ENCODE data around the gene ARMC6.

Gene ARMC6

DNA sequence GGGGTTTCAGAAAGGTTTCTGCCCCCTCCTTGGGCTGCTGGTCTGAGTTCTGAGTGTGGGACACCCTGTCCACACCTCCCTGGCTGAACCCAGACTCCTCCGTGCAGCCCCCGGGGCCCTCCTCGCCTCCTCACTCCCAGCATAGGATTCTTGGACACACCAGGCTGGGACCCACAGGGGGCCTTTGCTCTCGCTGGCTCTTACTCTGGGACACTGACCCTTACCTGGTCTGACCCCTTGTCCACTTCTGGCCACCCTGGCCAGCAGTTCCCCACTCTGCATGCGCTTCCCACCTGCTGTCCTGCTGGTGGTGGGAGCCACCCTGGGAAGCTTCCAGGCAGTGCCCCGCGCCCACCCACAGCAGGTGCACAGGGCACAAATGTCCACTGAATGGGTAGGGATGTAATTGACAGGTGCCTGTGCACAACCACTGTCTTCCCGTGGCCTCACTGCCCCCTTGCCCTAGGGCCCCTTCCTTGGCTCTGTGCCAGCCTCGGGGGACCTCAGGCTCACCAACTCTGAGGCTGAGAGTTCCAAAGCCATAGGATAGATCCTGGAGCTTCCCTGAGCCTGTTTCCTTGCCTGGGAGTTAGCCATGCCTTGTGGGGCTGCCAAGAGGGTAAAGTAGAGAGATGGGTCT, 23.4 kb downstream of the ARMC6 start:
- DNase-seq (ENCODE audit: extremely low read depth, low read depth): no peak
- TF ChIP-seq, protein P1, sequence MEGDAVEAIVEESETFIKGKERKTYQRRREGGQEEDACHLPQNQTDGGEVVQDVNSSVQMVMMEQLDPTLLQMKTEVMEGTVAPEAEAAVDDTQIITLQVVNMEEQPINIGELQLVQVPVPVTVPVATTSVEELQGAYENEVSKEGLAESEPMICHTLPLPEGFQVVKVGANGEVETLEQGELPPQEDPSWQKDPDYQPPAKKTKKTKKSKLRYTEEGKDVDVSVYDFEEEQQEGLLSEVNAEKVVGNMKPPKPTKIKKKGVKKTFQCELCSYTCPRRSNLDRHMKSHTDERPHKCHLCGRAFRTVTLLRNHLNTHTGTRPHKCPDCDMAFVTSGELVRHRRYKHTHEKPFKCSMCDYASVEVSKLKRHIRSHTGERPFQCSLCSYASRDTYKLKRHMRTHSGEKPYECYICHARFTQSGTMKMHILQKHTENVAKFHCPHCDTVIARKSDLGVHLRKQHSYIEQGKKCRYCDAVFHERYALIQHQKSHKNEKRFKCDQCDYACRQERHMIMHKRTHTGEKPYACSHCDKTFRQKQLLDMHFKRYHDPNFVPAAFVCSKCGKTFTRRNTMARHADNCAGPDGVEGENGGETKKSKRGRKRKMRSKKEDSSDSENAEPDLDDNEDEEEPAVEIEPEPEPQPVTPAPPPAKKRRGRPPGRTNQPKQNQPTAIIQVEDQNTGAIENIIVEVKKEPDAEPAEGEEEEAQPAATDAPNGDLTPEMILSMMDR (IDR thresholded peaks at IDR 0.05; ENCODE audit: low read depth, low read length, missing control alignments): no peak
- H3K4me3 ChIP-seq (replicated peaks; ENCODE audit: low read depth, low read length): no peak overlapping the region

GRCh38 chr19:19057317-19057716, 23.9 kb downstream of the ARMC6 start:
- no peak for DNase-seq (ENCODE audit: extremely low read depth, low read depth)
- no peak overlapping the region for H3K4me3 ChIP-seq (replicated peaks; ENCODE audit: low read depth, low read length)
- TF ChIP-seq, protein P1 (IDR thresholded peaks at IDR 0.05; ENCODE audit: low read depth, low read length, missing control alignments): no peak

DNA sequence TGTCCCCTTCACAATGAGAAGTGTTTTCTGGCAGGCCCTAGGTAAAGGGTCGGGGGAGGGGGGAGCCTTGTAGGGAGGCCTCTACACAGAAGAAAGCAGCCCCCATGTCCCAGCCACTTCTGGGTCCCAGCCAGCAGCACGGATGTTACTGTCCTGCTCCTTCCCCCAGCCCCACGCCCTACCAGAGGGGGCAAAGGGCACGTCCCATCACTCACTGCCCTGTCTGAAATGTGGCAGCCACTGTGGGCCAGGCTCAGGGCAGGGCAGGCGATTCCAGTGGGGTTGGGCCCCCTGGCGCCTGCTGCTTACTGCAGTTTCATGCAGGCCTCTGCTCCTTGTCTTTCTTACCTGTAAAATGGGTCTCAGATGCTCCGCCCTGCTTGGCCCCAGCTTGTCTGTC, 24.3 kb downstream of the ARMC6 start:
- H3K4me3 ChIP-seq (replicated peaks; ENCODE audit: low read depth, low read length): no peak overlapping the region
- no peak for DNase-seq (ENCODE audit: extremely low read depth, low read depth)
- TF ChIP-seq, protein P1 (IDR thresholded peaks at IDR 0.05; ENCODE audit: low read depth, low read length, missing control alignments): no peak

DNA sequence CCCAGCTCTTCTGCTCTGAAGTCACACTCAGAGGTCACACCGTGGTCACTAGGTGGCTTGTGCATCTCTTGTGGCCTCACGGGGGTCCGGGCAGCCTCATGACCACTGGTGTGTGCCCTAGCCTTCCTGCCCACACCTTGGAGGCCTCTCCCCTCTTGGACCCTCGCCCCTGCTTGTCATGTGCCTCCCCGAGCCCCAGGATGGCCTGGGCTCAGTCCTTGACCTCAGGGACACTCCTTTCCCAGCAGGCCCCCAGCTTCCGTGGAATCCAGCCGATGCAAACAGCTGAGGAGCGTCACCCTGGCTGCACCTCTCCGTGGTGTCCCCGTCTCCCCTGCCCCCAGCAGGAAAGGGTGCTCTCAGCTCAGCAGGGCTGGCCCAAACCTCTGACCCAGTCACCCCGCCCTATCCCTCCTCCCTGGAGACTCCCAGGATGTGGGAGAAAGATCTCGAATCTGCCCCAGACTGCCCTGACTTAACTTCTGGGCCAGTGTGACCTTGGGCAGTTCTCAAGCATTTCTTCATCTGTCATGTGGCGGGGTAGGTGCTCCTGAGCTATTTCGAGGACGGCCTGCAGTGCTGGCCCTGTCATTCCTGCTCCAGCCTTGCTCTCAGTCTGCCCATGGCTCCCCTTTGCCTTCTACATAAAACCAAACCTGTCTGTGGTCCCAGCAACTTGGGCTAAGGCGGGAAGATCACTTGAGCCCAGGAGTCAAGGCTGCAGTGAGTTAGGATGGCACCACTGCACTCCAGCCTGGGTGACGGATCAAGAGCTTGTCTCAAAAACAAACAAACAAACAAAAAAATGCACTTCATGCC, 25.8 kb downstream of the ARMC6 start:
- H3K4me3 ChIP-seq (replicated peaks; ENCODE audit: low read depth, low read length): no peak overlapping the region
- TF ChIP-seq, protein P1 (IDR thresholded peaks at IDR 0.05; ENCODE audit: low read depth, low read length, missing control alignments): no peak
- no peak for DNase-seq (ENCODE audit: extremely low read depth, low read depth)

DNA sequence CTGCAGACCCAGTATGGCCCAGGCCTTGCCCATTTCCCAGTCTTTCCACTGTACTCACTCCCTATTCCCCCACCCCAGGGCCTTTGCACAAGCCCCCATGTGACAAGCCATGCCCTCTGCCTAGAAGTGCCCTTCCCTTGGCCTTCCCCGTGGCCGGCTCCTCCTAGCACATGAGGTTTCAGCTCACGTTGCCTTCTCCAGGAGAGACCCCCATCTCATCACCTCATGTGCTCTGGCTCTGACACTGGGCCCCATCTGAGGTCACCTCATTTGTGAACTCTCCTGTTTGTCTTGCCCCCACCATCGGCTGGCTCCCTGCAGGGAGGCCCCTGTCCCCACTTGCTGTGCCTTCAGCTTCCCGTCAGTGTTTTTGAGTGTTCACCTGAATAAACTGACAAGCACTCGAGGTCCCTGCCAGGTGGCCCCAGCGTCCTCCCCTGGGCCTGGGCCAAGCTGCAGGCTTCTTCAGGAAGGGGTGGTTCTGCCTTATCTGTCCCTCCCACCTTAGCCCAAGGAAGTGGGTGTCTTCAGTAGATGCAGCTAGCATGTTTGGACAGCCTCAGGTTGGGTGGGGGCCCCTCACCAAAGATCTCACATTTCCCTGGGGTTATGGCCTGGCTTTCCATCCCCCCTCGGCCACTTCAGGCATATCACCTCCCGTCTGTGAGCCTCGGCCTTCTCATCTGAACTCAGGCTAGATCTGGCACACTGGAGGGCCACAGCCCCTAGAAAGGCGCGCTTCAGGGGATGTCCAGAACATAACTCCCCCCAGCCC, 26.6 kb downstream of the ARMC6 start:
- no peak overlapping the region for H3K4me3 ChIP-seq (replicated peaks; ENCODE audit: low read depth, low read length)
- TF ChIP-seq, protein P1 (IDR thresholded peaks at IDR 0.05; ENCODE audit: low read depth, low read length, missing control alignments): no peak
- DNase-seq (ENCODE audit: extremely low read depth, low read depth): no peak

- H3K4me3 ChIP-seq (replicated peaks; ENCODE audit: low read depth, low read length): no peak overlapping the region
- DNase-seq (ENCODE audit: extremely low read depth, low read depth): no peak
- TF ChIP-seq, protein P1 (IDR thresholded peaks at IDR 0.05; ENCODE audit: low read depth, low read length, missing control alignments): no peak
These were observed 28.1 kb downstream of the ARMC6 start for GRCh38 chr19:19061506-19061905.
